Kidney (tissue), 14 donors: ENCODE results near the gene EMILIN3. TPM values are rescaled to one million over a fixed set of nuclear protein-coding genes. Genes with fewer than 3 reads are reported as not detected.

Source experiments
- DNase-seq, 5 donors: peaks; one replicate each; pipeline ENCODE4 v3.0.0-alpha.2; 2013 to 2020
- FAIRE-seq: peaks from 2 replicates; lab custom pipeline; 2012; peaks lifted over from hg19 to GRCh38; lab: Jason Lieb, UNC
- H3K27ac ChIP-seq, 2 donors: one replicate each; pipeline ENCODE4 v1.7.0; 2013; ENCODE audit warnings: low read depth in 2 of 2, low read length in 2 of 2, inconsistent platforms in 1 of 2
- H3K27me3 ChIP-seq: one replicate; pipeline ENCODE4 v1.7.1; 2013; ENCODE audit warnings: low read length, inconsistent platforms; ENCODE audit not compliant: control insufficient read depth, insufficient read depth
- H3K36me3 ChIP-seq, 3 donors: one replicate each; pipeline versions ENCODE4 v1.7.0 to v1.7.1; 2013; ENCODE audit warnings: low read length in 3 of 3, control low read depth in 1 of 3, inconsistent platforms in 1 of 3; ENCODE audit not compliant: insufficient read depth in 3 of 3, control insufficient read depth in 2 of 3
- H3K4me1 ChIP-seq, 3 donors: one replicate each; pipeline versions ENCODE4 v1.7.0 to v1.7.1; 2013; ENCODE audit warnings: low read length in 3 of 3, inconsistent platforms in 1 of 3, low read depth in 1 of 3; ENCODE audit not compliant: control insufficient read depth in 2 of 3, insufficient read depth in 2 of 3
- H3K4me3 ChIP-seq, 3 donors: one replicate each; pipeline versions ENCODE4 v1.7.0 to v1.8.1; 2013; ENCODE audit warnings: low read length in 3 of 3, control low read depth in 1 of 3, inconsistent platforms in 1 of 3
- H3K9ac ChIP-seq, 3 donors: one replicate each; pipeline versions ENCODE4 v1.7.0 to v1.7.1; 2013; ENCODE audit warnings: low read length in 3 of 3, control low read depth in 1 of 3, inconsistent platforms in 1 of 3
- H3K9me3 ChIP-seq, 3 donors: one replicate each; pipeline versions ENCODE4 v1.7.0 to v1.7.1; 2013; ENCODE audit warnings: low read length in 3 of 3, control low read depth in 1 of 3, inconsistent platforms in 1 of 3; ENCODE audit not compliant: control insufficient read depth in 2 of 3, insufficient read depth in 1 of 3
- CTCF ChIP-seq: IDR thresholded peaks from 3 replicates; pipeline ENCODE4 v1.5.1; 2012; ENCODE audit warnings: mild to moderate bottlenecking, moderate library complexity, borderline replicate concordance; ENCODE audit not compliant: insufficient read depth; ENCODE audit errors: extremely low read depth
- intact Hi-C: fragments of 100-400 bp; cut with DNase I; formaldehyde crosslinking; loops from one replicate; pipeline ENCODE4 v1.11.1; 2022
- polyA plus RNA-seq: library from polyadenylated mRNA; stranded (reverse); fragments of 350-450 nt; fragmentation: Illumina TruSeq; extraction: RNeasy Lipid Tissue Mini Kit (QIAGEN cat#74804); gene quantifications from one replicate; pipeline ENCODE4 v1.2.3, GENCODE V29; 2014; ENCODE audit warnings: low read depth, low replicate concordance; ENCODE audit not compliant: insufficient read depth
- total RNA-seq: library from RNA; stranded (reverse); fragmentation: NEBNext Ultra II Directional; extraction: Animal tissue kit (Norgen Biotek cat#: 25700); gene quantifications from one replicate; pipeline ENCODE4 v1.2.1, GENCODE V29; 2021
- donor health status: control.
- donor health status: control.
- donor health status: control.
- donor health status: control.
- donor health status: control.
- donor health status: DM: yes; HTN: yes; CAD: no.
- donor health status: Normal renal cell carcinoma (clear cell type).

EMILIN3 gene
- total and polyA plus RNA-seq, 2 donors from 2014 or later: 0.32 to 0.50 TPM

DNA sequence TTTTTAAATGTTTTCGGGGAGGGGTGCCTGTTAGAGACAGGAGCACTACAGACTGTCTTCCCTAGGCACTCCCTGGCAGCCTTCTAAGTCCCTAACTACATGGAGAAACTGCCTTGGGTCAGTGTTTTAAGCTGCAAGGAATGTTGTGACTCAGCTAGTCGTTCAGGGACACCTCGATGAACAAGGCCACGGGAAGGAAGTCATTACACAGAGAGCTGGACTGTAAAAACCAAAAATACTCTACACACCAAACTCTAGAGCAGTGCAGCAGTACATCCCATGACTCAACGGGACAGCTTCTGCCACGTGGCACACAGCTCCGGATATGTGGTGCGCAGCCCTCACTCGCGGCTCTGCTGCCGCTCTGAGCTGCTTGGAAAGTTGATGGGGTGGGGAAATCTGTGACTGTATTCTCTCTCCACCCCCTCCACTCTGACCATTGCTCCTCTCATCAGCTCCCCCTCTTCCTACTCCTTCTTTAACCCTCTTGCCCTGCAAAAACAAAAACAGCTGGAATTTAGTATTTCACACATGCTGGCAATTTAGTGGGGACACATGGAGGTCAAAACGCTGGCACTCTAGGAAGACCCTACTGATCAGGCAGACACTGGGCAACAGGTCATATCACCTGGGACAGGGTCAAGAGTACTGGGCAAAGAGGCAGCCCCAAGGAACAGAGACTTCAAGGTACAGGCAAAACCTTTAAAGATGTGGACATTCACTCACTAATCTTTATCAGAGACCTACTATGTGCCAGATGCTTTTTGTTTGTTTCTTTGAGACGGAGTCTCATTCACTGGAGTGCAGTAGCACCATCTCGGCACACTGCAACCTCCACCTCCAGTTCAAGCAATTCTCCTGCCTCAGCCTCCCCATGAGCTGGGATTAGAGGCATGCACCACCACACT is 36.9 kb downstream of the EMILIN3 start:
- Histone ChIP-seq H3K27me3 (no peaks in the 10 kb centered on the region), H3K27ac (peak overlapping the region; percentile 68 to 92), H3K4me1 (peaks cover 5 to 21% (median 9%) of the 10 kb centered on the region in 3 donors), H3K9me3 (no peaks in the 10 kb centered on the region), H3K4me3 (peak overlapping the region in 2 of 3 donors; percentile 4 to 6), H3K9ac (peak overlapping the region in 2 of 3 donors; percentile 21 to 26), H3K36me3 (no peaks in the 10 kb centered on the region)
- DNase-seq (peak in 3 of 5 donors; percentile 50 to 95 (median 80)), FAIRE-seq (no peak)
- TF ChIP-seq CTCF: no peak
- intact Hi-C loops: no loop called here

DNA sequence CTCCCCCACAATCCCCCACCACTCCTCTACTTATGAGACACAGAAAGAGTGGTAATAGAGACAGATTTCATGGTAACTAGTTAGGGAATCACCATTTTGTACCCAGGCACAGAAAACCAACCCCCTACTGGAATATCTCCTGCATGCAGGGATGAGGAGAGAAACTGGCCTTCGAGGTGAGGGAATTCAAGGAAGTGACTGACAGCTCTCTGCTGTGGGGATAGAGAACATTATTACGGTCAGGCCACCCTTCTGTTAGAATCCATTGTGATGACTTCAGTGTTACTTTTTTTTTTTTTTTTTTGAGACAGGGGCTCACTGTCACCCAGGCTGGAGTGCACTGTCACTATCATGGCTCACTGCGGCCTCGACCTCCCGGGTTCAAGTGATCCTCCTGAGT is 39.4 kb downstream of the EMILIN3 start:
- no peak for FAIRE-seq
- H3K27ac ChIP-seq: no peak overlapping the region
- H3K9ac ChIP-seq: no peak overlapping the region
- TF ChIP-seq CTCF: no peak
- intact Hi-C loops: no loop called here
- no peak overlapping the region for H3K4me3 ChIP-seq
- H3K4me1 ChIP-seq: peaks cover 5 to 14% (median 5%) of the 10 kb centered on the region in 3 donors
- no peaks in the 10 kb centered on the region for H3K9me3 ChIP-seq
- no peaks in the 10 kb centered on the region for H3K36me3 ChIP-seq
- no peaks in the 10 kb centered on the region for H3K27me3 ChIP-seq
- no peak for DNase-seq

- Histone ChIP-seq H3K4me1 (peaks cover 0 to 7% (median 0%) of the 10 kb centered on the region in 3 donors), H3K9ac (no peak overlapping the region), H3K9me3 (no peaks in the 10 kb centered on the region), H3K27ac (no peak overlapping the region), H3K4me3 (no peak overlapping the region), H3K27me3 (no peaks in the 10 kb centered on the region), H3K36me3 (no peaks in the 10 kb centered on the region)
- intact Hi-C loops: no loop called here
- DNase-seq (no peak), FAIRE-seq (no peak)
- no peak for TF ChIP-seq CTCF
Observed at GRCh38 chr20:41320976-41321375, 45.6 kb downstream of the EMILIN3 start.
